Measurements from ENCODE around the gene PRIMPOL.
"Not testable (repeated sequence)": the region's sequence is repeated elsewhere in the genome, so short reads cannot be mapped to it uniquely, and the experiment has no call there.

DNA sequence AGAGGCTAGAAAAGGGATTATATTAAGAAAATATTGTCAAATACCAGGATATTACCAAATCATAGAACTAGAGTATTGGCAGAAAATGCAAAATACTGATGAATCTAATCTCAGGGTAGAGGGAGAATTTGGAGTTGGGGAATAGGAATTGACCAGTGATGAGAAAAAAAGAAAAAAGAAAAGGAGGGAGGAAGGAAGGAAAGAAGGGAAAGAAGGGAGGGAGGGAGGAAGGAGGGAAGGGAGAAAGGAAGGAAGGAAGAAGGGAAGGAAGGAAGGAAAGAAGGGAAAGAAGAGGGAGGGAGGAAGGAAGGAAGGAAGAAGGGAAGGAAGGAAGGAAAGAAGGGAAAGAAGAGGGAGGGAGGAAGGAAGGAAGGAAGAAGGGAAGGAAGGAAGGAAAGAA, 3.1 kb downstream of the PRIMPOL start:
- not testable (repeated sequence) for TF ChIP-seq POLR2AphosphoS5 (IDR thresholded peaks at IDR 0.05; ENCODE audit: control insufficient read depth, insufficient read depth, low read depth, low read length); SIRT6 (IDR thresholded peaks at IDR 0.05; ENCODE audit: low read depth, low read length); ZFX (CRISPR knock-in tag; IDR thresholded peaks at IDR 0.05); EZH2 (IDR thresholded peaks at IDR 0.05; ENCODE audit: borderline replicate concordance, low read depth, low read length); ZNF232 (CRISPR knock-in tag; IDR thresholded peaks at IDR 0.05)
- TF ChIP-seq, protein P1, sequence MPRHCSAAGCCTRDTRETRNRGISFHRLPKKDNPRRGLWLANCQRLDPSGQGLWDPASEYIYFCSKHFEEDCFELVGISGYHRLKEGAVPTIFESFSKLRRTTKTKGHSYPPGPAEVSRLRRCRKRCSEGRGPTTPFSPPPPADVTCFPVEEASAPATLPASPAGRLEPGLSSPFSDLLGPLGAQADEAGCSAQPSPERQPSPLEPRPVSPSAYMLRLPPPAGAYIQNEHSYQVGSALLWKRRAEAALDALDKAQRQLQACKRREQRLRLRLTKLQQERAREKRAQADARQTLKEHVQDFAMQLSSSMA (CRISPR knock-in tag; IDR thresholded peaks at IDR 0.05) = not testable (repeated sequence)
- TF ChIP-seq, protein P2, sequence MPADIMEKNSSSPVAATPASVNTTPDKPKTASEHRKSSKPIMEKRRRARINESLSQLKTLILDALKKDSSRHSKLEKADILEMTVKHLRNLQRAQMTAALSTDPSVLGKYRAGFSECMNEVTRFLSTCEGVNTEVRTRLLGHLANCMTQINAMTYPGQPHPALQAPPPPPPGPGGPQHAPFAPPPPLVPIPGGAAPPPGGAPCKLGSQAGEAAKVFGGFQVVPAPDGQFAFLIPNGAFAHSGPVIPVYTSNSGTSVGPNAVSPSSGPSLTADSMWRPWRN (IDR thresholded peaks at IDR 0.05; ENCODE audit: low read depth) = not testable (repeated sequence)
- TF ChIP-seq, protein P3, sequence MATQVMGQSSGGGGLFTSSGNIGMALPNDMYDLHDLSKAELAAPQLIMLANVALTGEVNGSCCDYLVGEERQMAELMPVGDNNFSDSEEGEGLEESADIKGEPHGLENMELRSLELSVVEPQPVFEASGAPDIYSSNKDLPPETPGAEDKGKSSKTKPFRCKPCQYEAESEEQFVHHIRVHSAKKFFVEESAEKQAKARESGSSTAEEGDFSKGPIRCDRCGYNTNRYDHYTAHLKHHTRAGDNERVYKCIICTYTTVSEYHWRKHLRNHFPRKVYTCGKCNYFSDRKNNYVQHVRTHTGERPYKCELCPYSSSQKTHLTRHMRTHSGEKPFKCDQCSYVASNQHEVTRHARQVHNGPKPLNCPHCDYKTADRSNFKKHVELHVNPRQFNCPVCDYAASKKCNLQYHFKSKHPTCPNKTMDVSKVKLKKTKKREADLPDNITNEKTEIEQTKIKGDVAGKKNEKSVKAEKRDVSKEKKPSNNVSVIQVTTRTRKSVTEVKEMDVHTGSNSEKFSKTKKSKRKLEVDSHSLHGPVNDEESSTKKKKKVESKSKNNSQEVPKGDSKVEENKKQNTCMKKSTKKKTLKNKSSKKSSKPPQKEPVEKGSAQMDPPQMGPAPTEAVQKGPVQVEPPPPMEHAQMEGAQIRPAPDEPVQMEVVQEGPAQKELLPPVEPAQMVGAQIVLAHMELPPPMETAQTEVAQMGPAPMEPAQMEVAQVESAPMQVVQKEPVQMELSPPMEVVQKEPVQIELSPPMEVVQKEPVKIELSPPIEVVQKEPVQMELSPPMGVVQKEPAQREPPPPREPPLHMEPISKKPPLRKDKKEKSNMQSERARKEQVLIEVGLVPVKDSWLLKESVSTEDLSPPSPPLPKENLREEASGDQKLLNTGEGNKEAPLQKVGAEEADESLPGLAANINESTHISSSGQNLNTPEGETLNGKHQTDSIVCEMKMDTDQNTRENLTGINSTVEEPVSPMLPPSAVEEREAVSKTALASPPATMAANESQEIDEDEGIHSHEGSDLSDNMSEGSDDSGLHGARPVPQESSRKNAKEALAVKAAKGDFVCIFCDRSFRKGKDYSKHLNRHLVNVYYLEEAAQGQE (IDR thresholded peaks at IDR 0.05; ENCODE audit: borderline replicate concordance) = not testable (repeated sequence)
- TF ChIP-seq, protein P3 (CRISPR knock-in tag; IDR thresholded peaks at IDR 0.05; ENCODE audit: low read depth) = not testable (repeated sequence)
- TF ChIP-seq, protein P4, sequence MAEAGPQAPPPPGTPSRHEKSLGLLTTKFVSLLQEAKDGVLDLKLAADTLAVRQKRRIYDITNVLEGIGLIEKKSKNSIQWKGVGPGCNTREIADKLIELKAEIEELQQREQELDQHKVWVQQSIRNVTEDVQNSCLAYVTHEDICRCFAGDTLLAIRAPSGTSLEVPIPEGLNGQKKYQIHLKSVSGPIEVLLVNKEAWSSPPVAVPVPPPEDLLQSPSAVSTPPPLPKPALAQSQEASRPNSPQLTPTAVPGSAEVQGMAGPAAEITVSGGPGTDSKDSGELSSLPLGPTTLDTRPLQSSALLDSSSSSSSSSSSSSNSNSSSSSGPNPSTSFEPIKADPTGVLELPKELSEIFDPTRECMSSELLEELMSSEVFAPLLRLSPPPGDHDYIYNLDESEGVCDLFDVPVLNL (CRISPR knock-in tag; IDR thresholded peaks at IDR 0.05; ENCODE audit: low read depth) = not testable (repeated sequence)
- TF ChIP-seq, protein P5, sequence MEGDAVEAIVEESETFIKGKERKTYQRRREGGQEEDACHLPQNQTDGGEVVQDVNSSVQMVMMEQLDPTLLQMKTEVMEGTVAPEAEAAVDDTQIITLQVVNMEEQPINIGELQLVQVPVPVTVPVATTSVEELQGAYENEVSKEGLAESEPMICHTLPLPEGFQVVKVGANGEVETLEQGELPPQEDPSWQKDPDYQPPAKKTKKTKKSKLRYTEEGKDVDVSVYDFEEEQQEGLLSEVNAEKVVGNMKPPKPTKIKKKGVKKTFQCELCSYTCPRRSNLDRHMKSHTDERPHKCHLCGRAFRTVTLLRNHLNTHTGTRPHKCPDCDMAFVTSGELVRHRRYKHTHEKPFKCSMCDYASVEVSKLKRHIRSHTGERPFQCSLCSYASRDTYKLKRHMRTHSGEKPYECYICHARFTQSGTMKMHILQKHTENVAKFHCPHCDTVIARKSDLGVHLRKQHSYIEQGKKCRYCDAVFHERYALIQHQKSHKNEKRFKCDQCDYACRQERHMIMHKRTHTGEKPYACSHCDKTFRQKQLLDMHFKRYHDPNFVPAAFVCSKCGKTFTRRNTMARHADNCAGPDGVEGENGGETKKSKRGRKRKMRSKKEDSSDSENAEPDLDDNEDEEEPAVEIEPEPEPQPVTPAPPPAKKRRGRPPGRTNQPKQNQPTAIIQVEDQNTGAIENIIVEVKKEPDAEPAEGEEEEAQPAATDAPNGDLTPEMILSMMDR (IDR thresholded peaks at IDR 0.05 in 2 of 3, conservative IDR thresholded peaks at IDR 0.05 in 1 of 3; ENCODE audit: insufficient read depth in 2 of 3, low read depth in 1 of 3, low read length in 3 of 3) = not testable (repeated sequence)

Data from K562 (cell line).